NCI-H146 (cell line): ENCODE results near the gene MMAB.
A peak's percentile ranks its signal among the peaks of the same experiment; 100 is the strongest.

Source experiments
- DNase-seq: peaks from one replicate; lab custom pipeline; 2025; lab: John Stamatoyannopoulos, UW

The MMAB gene

GRCh38 chr12:109538191-109538863 lies 35.0 kb downstream of the MMAB start:
- no peak for DNase-seq

GRCh38 chr12:109537136-109537535 lies 36.2 kb downstream of the MMAB start:
- DNase-seq = no peak

DNA sequence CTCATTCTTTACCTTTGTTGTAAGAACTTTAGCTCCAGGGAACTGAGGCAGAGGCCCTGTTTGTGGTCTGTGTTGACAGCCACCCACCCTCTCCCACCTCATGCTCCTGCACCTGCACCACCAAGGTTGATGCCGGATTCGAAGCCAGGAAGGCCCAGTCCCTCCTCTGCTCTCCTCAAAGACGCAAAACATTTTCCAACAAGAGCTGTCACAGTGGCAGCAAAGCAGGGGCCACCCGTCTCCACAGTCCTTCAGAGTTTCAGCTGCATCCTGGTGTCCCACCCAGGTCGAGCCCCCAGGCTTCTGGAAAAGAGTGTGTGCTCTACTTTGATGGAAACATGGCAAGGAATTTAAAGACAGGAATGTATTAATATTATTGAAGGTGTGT lies 37.4 kb downstream of the MMAB start:
- no peak for DNase-seq

- no peak for DNase-seq
Measured at GRCh38 chr12:109535231-109535862, 38.0 kb downstream of the MMAB start.

DNA sequence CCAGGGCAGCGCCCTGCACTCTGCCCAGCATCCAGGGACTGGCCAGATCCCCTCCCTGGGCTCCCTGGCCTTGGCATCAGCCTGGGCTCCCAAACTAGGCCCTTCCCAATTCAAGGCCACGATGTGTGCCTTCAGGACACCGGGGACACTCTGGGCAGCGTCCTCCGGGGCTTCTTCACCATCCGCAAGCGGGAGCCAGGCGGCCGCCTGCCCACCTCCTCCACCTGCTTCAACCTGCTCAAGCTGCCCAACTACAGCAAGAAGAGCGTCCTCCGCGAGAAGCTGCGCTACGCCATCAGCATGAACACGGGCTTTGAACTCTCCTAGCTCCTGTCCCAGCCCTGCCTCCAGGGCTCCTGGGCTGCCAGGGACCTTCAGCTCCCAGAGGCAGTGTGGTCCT lies 38.8 kb downstream of the MMAB start:
- DNase-seq = no peak

- DNase-seq = no peak
Measured at GRCh38 chr12:109533487-109533740, 39.9 kb downstream of the MMAB start.

GRCh38 chr12:109532721-109533486 lies 40.4 kb downstream of the MMAB start:
- DNase-seq = no peak

GRCh38 chr12:109531411-109531810 lies 41.9 kb downstream of the MMAB start:
- DNase-seq = no peak

DNA sequence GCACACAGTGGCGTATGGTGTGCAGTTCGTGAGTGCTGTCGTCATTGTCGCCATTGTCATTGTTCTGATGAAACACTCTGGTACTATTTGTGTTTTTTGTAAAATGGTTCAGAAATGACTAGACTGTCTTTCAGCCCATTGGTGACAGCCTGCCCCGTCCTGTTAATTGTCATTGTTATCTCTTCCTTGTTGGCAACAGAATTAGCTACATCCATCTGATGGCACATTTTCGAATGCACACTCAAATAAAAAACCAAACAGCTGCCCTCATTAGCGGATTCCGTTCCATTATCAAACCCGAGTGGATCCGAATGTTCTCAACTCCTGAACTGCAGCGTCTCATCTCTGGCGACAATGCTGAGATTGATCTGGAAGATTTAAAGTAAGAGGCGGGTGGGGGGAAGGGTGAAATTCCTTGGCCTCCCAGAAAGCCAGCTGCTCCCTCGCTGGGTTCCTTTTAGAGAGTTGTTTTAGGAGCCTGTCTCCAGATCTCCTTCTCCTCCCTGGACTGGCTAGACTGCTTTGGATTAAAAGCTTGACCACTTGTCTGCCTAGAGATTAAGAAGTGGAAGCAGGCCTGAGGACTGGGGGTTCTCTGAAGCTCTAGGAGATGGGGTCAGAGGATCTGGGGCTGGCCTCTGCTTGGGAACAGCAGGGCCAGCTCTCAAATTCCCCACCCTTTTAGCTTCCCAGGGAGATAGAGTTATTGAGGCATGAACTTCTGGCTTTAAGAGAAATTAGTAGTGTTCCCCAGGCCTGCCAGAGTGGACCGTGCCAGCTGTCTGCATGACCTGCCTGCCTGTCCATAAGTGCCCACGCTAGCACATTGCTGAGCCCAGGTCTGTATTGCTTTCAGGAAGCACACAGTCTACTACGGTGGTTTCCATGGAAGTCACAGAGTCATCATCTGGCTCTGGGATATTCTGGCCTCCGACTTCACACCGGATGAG lies 43.3 kb downstream of the MMAB start:
- no peak for DNase-seq

GRCh38 chr12:109527489-109528123 lies 45.7 kb downstream of the MMAB start:
- no peak for DNase-seq

DNA sequence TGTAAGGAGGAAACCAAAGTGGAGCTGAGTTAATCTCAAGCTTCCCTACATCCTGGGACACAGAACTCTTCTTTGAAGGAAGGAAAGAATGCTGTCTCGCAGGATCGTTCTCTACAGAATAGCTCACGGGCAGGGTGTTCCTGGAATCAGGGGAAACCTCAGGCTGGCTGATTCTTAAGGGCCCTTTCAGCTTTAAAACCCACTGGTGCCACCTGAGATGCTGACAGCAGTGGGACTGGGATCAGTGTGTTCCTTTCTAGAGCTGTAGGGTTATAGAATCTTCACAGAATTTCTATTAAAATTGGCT lies 48.1 kb downstream of the MMAB start:
- DNase-seq = no peak

DNA sequence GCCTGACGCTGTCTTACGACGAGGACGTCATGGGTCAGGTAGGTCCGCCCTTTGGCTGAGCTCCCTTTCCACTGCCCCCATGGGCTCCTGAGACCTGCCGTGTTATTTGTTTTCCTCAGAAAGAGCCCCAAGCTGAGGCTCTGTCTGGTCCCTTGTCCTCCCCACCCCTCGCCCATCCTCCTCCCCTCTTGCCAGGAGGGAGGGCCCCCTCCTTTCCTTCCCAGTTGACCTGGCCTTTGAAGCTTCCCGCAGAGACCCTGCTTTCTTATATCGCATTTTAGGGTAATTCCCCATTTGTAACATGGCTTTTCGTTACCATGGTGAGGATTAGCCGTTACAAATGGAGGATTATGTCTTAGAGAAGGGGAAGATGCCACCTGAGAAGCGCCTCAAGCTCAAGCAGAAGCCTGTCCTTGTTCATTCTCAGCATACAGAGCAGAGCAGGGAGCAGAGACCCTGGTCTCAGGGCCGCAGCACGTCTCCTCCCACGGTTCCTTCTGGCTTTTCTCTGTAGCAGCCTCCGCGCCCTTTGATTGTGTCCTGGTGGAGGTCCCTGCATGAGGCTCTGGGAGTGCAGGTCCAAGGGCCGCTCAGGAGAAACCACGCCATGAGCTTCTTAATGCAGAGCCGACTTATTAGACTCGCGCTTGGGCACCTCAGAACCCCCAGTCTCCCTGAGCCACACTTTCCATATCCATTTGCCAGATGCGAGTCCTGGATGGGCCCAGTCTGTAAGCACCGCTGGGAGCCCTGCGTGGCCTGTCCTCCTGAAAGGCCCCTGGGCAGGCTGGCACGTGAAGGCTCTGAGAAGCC lies 48.6 kb downstream of the MMAB start:
- DNase-seq = no peak

DNA sequence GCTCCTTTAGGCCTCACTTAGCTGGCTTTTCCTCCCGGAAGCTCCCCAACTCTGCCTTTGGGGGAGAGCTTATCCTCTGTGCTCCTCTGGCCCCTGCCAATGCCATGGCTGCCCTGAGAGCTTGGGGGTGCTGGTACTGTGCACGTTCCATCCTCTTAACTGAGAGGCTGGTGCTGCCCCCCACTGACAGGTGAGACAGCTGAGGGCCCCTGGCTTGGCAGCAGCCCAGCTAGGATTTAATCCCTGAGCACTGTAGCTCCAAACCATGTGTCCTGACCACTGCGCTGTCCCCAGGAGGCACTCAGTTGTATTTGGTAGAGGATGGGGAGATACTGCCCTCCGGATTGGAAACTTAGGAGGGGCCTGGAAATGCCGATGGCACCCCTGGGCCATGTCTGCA lies 49.8 kb downstream of the MMAB start:
- DNase-seq = no peak

DNA sequence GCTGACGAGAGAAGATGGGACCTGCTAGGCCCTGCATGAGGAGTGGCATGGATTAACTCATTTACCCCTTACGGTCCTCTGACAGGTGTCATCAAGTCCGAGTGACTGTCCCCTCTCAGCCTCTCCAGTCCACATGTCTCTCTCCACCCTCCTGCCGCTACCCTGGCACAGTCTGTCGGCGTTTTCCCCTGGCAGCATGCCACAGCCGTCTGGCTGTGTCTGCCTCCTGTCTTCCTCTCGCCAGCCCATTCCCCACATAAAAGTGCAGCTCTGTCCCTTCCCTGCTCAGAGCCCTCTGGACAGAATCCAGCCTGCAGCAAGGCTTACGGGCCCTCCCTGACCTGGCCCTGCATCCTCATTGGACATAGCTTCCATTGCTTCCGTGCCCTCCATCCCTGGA lies 50.2 kb downstream of the MMAB start:
- DNase-seq = no peak

DNA sequence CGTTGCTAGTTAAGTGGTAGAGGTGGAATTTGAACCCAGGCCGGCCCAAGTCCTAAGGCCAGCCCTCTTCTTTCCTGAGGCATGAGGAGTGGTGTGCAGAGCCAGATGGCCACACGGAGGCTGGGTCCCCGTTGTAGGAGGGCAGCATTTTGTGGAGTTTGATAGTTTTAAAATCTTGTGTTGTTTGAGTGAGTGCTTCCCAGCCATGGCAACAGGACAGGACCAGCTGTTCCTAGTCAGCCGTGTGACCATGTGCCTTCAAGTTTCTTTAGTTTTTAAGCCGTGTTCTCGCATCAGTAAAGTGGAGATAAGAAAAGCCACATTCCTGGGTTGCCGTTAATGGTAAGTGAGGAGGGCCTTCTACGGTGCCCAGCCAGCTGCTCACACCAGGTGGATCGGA lies 51.5 kb downstream of the MMAB start:
- no peak for DNase-seq

DNA sequence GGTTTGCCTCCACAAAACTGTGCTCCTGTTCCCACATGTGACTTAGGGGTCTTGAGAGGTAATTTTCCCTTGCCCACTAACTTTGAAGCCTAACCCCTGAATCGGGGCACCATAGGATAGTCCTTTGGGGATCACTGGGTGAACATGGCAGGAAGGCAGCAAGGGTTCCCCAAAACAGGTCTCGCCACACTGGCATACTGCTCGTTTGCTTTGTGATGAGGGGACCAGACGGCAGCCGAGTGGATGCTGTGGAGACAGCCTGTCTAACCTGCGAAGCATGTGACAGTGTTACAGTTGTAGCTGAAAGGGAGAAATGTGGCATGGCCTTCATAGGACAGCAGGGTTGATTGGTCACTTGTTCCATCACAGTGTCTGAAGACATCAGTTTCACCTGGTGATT lies 53.5 kb downstream of the MMAB start:
- no peak for DNase-seq

DNA sequence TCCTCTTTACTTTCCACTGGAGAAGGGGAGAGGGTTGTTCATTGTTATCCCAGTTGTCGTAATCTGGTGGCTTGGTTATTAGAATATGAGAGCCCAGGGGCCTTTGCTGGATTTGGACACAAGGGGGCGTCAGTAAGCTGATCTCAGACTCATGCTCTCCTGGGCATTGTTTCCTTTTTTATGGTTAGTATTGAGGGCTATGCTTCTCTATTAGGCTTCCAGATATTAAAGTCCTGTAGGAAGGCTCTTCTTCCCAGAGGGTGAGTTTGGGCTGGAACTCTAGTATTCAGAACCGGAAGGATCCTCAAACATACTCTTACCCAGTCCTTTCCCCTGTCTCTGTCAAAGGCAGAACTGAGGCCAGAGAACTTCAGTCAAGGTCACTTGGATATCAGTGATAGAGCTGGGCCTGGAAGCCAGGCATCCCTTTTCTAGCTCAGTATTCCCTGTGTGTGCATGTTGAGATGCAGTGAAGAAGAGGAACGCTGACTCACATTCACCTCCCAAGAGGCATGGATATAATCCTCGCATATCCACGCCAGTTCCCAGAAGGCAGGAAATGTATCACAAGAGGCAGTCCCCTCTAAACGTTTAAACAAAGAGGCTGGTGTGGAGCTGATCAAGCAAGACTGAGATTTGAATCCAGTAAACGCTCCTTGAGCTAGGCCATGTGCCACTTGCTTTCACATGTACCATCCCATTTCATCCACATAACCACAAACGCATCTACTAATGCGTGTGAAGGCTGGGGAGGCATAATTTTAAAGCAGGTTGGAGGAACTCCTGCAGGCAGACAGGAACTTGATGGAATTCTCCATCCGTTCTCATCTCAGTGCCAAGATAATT lies 54.3 kb downstream of the MMAB start:
- DNase-seq = peak; percentile 24

GRCh38 chr12:109517619-109518018 lies 55.7 kb downstream of the MMAB start:
- DNase-seq = no peak

DNA sequence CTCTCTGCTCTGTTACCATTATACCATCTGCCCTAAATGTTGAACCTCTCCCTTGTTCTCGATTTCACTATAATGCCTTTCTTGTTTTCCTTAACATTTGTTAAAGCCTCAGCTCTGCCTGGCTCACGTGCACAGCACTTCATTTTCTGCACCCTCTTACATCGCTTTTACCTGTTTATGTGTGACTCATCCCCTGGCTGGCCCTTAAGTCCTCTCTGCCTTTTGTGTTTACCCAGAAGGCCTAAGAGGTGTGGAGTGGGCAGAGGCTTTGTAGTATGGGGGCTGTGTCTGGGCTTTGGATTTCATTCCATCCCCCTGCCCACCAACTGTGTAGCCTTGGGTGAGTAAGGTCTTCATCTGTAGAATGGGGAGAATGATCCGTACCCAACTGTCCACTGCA lies 59.3 kb downstream of the MMAB start:
- DNase-seq = no peak

- DNase-seq = no peak
Measured at GRCh38 chr12:109513051-109513450, 60.3 kb downstream of the MMAB start.
